Small intestine (tissue), 7 donors: ENCODE results near the gene TSPOAP1. TPM values are rescaled to one million over a fixed set of nuclear protein-coding genes. Genes with fewer than 3 reads are reported as not detected.

Experiments
- DNase-seq, 2 donors: peaks; one replicate each; pipeline versions ENCODE4 v3.0.0 to v3.0.0-alpha.2; 2013
- FAIRE-seq: peaks from 2 replicates; lab custom pipeline; 2012; peaks lifted over from hg19 to GRCh38; lab: Jason Lieb, UNC
- H3K27ac ChIP-seq, 3 donors: one replicate each; pipeline ENCODE4 v1.5.1; 2013; ENCODE audit warnings: low read length in 2 of 3, mild to moderate bottlenecking in 2 of 3, control low read depth in 1 of 3, inconsistent platforms in 1 of 3, low read depth in 1 of 3, moderate library complexity in 1 of 3
- H3K27me3 ChIP-seq, 3 donors: one replicate each; pipeline ENCODE4 v1.6.1; 2013; ENCODE audit warnings: low read length in 3 of 3, inconsistent platforms in 1 of 3; ENCODE audit not compliant: control insufficient read depth in 3 of 3, insufficient read depth in 3 of 3
- H3K36me3 ChIP-seq, 3 donors: one replicate each; pipeline ENCODE4 v1.6.1; 2013; ENCODE audit warnings: low read length in 3 of 3, inconsistent platforms in 1 of 3, low read depth in 1 of 3, mild to moderate bottlenecking in 1 of 3, moderate library complexity in 1 of 3; ENCODE audit not compliant: control insufficient read depth in 3 of 3, insufficient read depth in 2 of 3
- H3K4me1 ChIP-seq, 3 donors: one replicate each; pipeline ENCODE4 v1.6.1; 2013; ENCODE audit warnings: low read length in 2 of 3, inconsistent platforms in 1 of 3, low read depth in 1 of 3, mild to moderate bottlenecking in 1 of 3, moderate library complexity in 1 of 3; ENCODE audit not compliant: control insufficient read depth in 3 of 3, insufficient read depth in 2 of 3
- H3K4me3 ChIP-seq, 3 donors: one replicate each; pipeline ENCODE4 v1.5.1; 2013; ENCODE audit warnings: low read length in 3 of 3, control low read depth in 1 of 3, inconsistent platforms in 1 of 3, low read depth in 1 of 3, mild to moderate bottlenecking in 1 of 3, moderate library complexity in 1 of 3
- H3K9me3 ChIP-seq, 2 donors: one replicate each; pipeline ENCODE4 v1.6.1; 2013; ENCODE audit warnings: low read depth in 1 of 2, low read length in 1 of 2; ENCODE audit not compliant: control insufficient read depth in 2 of 2, insufficient read depth in 1 of 2
- WGBS, 3 donors: extraction: QIAGEN DNeasy Blood & Tissue Kit; methylation state at CpG; one replicate each; pipeline ENCODE4 v1.1.7; 2013; 5-methylcytosine and 5-hydroxymethylcytosine counted together
- polyA plus RNA-seq, 4 donors: library from polyadenylated mRNA; stranded (reverse) in 3 of 4; unstranded in 1 of 4; fragments of 200-250 nt in 3 of 4; fragments of 120-200 nt in 1 of 4; gene quantifications; one replicate each; pipeline versions ENCODE4 v1.2.1 to v1.2.3, GENCODE V29; 2013
- donor health status: healthy with polysubstance abuse.
- donor health status: control.
- donor health status: control.
- donor health status: Bipolar disorder and iron deficiency.
- donor health status: healthy.

Gene TSPOAP1
- polyA plus RNA-seq, 4 donors: 0.89 to 10.9 (median 2.6) TPM

DNA sequence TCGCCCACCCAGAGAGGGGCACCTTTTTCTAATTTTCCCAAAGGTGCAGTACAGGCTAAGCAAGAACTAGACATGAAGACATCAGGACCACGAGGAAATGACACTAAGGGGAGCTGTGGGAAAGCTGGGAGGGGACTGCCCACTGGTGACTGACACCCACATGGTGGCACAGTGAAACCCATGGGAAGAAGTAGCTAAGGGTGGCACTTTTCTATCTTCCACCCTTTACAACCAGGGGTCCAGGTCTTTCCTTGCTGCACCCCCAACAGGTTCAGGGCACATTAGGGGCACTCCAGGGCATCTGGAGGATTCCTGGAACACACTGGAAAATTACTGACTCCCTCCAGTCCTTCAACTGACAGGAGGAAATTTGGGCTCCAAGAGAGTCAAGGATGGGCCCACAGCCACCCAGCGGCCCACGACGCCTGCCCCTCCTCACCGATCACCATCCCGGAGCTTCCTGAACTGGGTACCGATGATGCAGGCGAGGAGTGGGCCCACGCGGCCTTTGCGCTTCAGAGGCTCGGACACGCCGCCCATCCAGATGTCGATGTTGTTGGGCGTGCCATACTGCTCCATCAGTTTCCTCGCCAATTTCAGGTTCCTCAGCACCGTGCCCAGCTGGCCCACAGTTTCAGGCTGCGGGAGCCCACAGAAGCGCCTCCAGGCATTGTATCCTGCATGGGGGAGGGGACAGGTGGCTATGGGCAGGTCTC lies 57.2 kb downstream of the TSPOAP1 start:
- no peaks in the 10 kb centered on the region for H3K4me1 ChIP-seq
- no peak overlapping the region for H3K4me3 ChIP-seq
- 91 to 92% (median 91%) methylated on average over 21 of the region's 21 CpGs for WGBS, 3 donors
- no peaks in the 10 kb centered on the region for H3K9me3 ChIP-seq
- DNase-seq (no peak), FAIRE-seq (no peak)
- no peak overlapping the region for H3K27ac ChIP-seq
- H3K27me3 ChIP-seq: peaks cover 0 to 7% (median 0%) of the 10 kb centered on the region in 3 donors
- H3K36me3 ChIP-seq: no peaks in the 10 kb centered on the region

DNA sequence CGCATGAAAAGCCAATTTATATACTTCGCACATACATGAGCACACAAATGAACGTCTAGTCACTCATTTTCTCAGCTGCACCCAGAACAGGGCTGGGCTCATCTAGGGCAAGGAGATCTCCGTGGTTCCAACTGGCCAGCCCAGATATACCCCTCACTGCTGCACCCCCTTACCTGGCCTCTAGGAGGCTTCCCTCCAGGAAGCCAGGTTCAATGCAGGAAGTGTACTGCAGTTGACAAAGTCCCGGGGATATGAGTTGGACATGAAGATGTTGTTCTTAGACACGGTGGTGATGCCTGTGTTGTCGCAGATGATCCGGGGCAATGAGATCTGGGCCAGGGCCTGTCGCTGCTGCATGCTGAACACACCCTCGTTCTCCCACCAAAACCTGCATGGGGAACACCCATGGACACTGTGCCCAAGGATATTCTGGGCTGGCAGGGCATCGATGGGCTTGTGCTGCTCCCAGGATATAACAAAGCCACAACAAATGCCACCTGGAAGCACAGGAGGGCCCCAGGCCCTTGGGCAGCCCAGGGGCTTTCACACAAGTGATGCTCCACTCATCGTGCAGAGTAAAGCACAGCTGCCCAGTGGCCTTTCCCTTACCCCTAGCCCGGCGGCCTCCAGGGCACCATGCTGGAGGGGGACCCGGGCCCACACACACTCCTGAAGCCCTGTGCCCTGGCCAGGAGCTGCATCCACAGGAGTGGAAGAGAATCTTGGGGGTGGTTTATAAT lies 57.9 kb downstream of the TSPOAP1 start:
- Histone ChIP-seq H3K9me3 (no peaks in the 10 kb centered on the region), H3K27me3 (peaks cover 0 to 7% (median 0%) of the 10 kb centered on the region in 3 donors), H3K27ac (no peak overlapping the region), H3K4me1 (no peaks in the 10 kb centered on the region), H3K4me3 (no peak overlapping the region), H3K36me3 (no peaks in the 10 kb centered on the region)
- DNase-seq: peak in 1 of 2 donors; percentile 14
- WGBS, 3 donors: 72 to 81% (median 80%) methylated on average over 15 of the region's 15 CpGs
- no peak for FAIRE-seq

- H3K4me1 ChIP-seq: no peaks in the 10 kb centered on the region
- H3K9me3 ChIP-seq: no peaks in the 10 kb centered on the region
- 79 to 84% (median 82%) methylated on average over 9 of the region's 9 CpGs for WGBS, 3 donors
- no peaks in the 10 kb centered on the region for H3K36me3 ChIP-seq
- FAIRE-seq (no peak), DNase-seq (no peak)
- no peak overlapping the region for H3K27ac ChIP-seq
- H3K27me3 ChIP-seq: peaks cover 0 to 10% (median 0%) of the 10 kb centered on the region in 3 donors
- H3K4me3 ChIP-seq: no peak overlapping the region
Measured at GRCh38 chr17:58269557-58270291, 58.9 kb downstream of the TSPOAP1 start.

DNA sequence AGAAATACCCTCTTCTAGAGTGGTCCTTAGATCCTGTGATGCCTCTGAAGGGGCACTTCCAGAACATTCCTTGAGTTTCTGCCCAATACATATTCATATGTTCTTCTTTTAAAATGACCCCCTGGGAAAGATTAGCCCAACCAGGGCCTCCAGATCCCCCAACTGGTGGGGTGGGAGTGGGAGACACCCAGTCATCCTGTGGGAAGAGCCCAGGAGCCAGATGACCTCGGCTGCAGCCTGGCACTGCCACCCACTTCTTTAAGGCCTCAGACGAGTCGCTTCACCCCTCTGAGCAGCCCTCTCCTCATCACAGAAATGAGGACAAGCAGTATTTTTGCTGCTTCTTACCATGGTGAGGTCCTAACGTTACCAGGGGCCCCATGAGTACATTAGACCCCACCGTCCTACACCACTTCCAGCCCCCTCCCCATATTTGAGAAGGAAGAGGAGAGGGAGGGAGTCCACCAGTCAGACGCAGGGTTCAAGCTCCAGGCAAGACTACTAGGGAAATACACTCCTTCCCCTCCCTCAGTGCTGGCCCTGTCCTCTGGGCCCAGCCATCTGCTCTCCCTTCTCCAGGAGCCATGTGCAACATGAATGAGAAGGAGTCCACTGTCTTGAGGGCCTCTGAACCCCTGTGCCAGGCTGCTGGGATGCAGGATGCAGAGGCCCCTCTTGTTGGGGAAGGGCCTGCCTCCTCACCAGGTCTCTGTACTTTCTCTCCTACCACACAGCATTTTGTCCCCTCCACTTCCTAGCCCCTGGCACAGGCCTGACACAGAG lies 59.6 kb downstream of the TSPOAP1 start:
- DNase-seq (no peak), FAIRE-seq (no peak)
- H3K36me3 ChIP-seq: no peaks in the 10 kb centered on the region
- no peaks in the 10 kb centered on the region for H3K4me1 ChIP-seq
- WGBS, 3 donors: 81 to 88% (median 87%) methylated on average over 5 to 6 of the region's 6 CpGs
- H3K4me3 ChIP-seq: no peak overlapping the region
- H3K27ac ChIP-seq: no peak overlapping the region
- no peaks in the 10 kb centered on the region for H3K9me3 ChIP-seq
- H3K27me3 ChIP-seq: peaks cover 0 to 14% (median 0%) of the 10 kb centered on the region in 3 donors

DNA sequence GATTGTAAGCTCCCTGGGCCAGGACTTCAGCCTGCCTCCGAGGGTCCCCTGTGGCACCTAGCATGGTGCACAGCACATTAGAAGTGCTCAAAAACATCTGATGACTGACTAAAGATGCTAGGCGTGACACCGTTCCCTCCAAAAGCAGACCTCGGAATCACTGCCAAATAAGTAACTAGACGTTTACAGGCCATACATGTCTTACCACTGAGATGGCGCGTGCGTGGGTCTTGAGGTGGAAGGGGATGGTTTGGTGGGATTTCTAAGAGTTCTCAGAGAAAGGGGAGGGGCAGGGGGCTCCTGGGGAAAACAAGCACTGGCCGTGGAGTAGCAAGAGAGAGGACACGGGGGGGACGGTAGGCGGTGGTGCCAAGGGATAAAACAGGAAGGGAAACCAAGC lies 60.3 kb downstream of the TSPOAP1 start:
- H3K9me3 ChIP-seq: no peaks in the 10 kb centered on the region
- DNase-seq: no peak
- no peak for FAIRE-seq
- no peaks in the 10 kb centered on the region for H3K36me3 ChIP-seq
- peaks cover 0 to 14% (median 4%) of the 10 kb centered on the region in 3 donors for H3K27me3 ChIP-seq
- 83 to 88% (median 86%) methylated on average over 12 of the region's 12 CpGs for WGBS, 3 donors
- no peak overlapping the region for H3K4me3 ChIP-seq
- H3K4me1 ChIP-seq: no peaks in the 10 kb centered on the region
- no peak overlapping the region for H3K27ac ChIP-seq

DNA sequence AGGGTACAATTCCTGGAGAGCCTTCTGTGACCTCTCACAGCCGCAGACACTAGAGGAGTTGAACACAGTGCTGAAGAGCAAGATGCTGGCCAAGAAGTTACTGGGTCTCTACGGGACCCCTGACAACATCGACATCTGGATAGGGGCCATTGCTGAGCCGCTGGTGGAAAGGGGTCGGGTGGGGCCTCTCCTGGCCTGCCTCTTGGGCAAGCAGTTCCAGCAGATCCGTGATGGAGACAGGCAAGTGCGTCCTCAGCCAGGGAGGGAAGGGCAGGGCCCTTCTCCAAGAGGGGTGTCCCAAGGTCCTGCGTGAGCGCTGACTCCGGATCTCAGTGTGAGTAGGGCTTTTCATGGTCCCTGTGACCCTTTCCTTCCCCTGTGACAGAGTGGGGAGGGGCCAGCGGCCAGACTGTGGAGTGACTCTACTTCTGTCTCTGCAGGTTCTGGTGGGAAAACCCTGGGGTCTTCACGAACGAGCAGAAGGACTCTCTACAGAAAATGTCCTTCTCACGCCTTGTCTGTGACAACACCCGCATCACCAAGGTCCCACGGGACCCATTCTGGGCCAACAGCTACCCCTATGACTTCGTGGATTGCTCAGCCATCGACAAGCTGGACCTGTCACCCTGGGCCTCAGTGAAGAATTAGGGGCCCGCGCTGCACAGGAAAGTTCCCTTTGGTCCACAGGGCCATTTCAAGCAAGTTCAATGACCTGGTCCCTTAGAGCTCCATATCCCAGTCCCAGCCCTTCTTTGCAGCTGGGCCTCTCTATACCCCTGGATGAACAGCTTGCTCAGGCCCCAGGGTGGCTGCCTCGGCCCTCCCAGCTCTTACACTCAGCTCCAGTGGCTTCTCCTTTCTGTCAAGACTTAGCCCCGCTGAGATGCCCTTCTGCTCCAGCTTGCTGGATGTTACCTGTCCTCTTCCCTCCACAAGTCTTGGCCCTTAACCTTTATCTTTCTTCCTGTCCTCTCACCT lies 61.0 kb downstream of the TSPOAP1 start:
- 83 to 86% (median 86%) methylated on average over 22 of the region's 22 CpGs for WGBS, 3 donors
- peaks cover 0 to 17% (median 4%) of the 10 kb centered on the region in 3 donors for H3K27me3 ChIP-seq

More for the DNA sequence above, 61.0 kb downstream of the TSPOAP1 start:
- DNase-seq: no peak
- Histone ChIP-seq H3K36me3 (no peaks in the 10 kb centered on the region), H3K27ac (no peak overlapping the region), H3K4me1 (no peaks in the 10 kb centered on the region), H3K4me3 (no peak overlapping the region), H3K9me3 (no peaks in the 10 kb centered on the region)
- no peak for FAIRE-seq
